ENCODE results near the gene SFXN5. TPM values are rescaled to one million over a fixed set of nuclear protein-coding genes. Genes with fewer than 3 reads are reported as not detected.

Gene SFXN5
- total RNA-seq, 1 experiment from 2014 or later, result 11.3 TPM

GRCh38 chr2:72994282-72994990, 77.1 kb downstream of the SFXN5 start:
- Mint-ChIP-seq H3K9me3 (ENCODE audit: low read depth, unreplicated experiment) (no peaks in the 10 kb centered on the region), H3K27ac (ENCODE audit: unreplicated experiment) (no peak overlapping the region), H3K27me3 (ENCODE audit: unreplicated experiment) (no peaks in the 10 kb centered on the region), H3K4me3 (ENCODE audit: low read depth, unreplicated experiment) (no peak overlapping the region), H3K4me1 (ENCODE audit: low read depth, unreplicated experiment) (no peaks in the 10 kb centered on the region), H3K36me3 (ENCODE audit: insufficient read depth, unreplicated experiment) (no peaks in the 10 kb centered on the region)
- TF ChIP-seq, protein P1, sequence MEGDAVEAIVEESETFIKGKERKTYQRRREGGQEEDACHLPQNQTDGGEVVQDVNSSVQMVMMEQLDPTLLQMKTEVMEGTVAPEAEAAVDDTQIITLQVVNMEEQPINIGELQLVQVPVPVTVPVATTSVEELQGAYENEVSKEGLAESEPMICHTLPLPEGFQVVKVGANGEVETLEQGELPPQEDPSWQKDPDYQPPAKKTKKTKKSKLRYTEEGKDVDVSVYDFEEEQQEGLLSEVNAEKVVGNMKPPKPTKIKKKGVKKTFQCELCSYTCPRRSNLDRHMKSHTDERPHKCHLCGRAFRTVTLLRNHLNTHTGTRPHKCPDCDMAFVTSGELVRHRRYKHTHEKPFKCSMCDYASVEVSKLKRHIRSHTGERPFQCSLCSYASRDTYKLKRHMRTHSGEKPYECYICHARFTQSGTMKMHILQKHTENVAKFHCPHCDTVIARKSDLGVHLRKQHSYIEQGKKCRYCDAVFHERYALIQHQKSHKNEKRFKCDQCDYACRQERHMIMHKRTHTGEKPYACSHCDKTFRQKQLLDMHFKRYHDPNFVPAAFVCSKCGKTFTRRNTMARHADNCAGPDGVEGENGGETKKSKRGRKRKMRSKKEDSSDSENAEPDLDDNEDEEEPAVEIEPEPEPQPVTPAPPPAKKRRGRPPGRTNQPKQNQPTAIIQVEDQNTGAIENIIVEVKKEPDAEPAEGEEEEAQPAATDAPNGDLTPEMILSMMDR (IDR thresholded peaks at IDR 0.05; ENCODE audit: unreplicated experiment), result no peak
- intact Hi-C loops (cut with micrococcal nuclease; ENCODE audit: unreplicated experiment), result loop anchor here (5.0 to 10.0 kb wide), 2 partner anchors 80 to 183 kb away; partner anchors contain the start of gene SFXN5
- CTCF ChIA-PET, result interaction anchor here (1.1 kb wide), 1 partner anchor 37 kb away, joined by 3 read pairs; no protein-coding TSS in a partner anchor
- no peak for DNase-seq
- BruUV-seq (replicated peaks), result no TSS peak

DNA sequence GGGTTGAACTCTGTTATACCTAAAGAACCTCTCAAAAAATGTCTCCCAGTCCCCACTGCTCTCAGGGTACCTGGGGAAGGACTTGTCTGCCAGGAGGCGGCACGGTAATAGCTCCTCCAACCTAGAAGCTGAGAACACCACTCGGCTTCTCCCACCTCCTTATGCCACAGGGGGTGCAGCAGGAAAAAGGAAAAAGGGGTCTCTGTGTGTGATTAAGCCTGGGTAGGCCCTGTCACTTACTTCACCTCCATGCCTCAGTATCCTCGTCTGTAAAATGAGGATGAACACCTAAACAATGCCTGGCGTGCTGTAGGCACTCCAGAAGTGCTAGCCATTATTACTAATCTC, 77.6 kb downstream of the SFXN5 start:
- Mint-ChIP-seq H3K9me3 (ENCODE audit: low read depth, unreplicated experiment) (no peaks in the 10 kb centered on the region), H3K4me1 (ENCODE audit: low read depth, unreplicated experiment) (no peaks in the 10 kb centered on the region), H3K27me3 (ENCODE audit: unreplicated experiment) (no peaks in the 10 kb centered on the region), H3K4me3 (ENCODE audit: low read depth, unreplicated experiment) (no peak overlapping the region), H3K27ac (ENCODE audit: unreplicated experiment) (no peak overlapping the region), H3K36me3 (ENCODE audit: insufficient read depth, unreplicated experiment) (no peaks in the 10 kb centered on the region)
- TF ChIP-seq, protein P1 (IDR thresholded peaks at IDR 0.05; ENCODE audit: unreplicated experiment), result no peak
- BruUV-seq (replicated peaks), result no TSS peak
- CTCF ChIA-PET, result interaction anchor here (1.1 kb wide), 1 partner anchor 37 kb away, joined by 3 read pairs; no protein-coding TSS in a partner anchor
- intact Hi-C loops (cut with micrococcal nuclease; ENCODE audit: unreplicated experiment), result loop anchor here (1.0 to 10.0 kb wide), 3 partner anchors 81 to 183 kb away; partner anchors contain the start of gene SFXN5
- no peak for DNase-seq

DNA sequence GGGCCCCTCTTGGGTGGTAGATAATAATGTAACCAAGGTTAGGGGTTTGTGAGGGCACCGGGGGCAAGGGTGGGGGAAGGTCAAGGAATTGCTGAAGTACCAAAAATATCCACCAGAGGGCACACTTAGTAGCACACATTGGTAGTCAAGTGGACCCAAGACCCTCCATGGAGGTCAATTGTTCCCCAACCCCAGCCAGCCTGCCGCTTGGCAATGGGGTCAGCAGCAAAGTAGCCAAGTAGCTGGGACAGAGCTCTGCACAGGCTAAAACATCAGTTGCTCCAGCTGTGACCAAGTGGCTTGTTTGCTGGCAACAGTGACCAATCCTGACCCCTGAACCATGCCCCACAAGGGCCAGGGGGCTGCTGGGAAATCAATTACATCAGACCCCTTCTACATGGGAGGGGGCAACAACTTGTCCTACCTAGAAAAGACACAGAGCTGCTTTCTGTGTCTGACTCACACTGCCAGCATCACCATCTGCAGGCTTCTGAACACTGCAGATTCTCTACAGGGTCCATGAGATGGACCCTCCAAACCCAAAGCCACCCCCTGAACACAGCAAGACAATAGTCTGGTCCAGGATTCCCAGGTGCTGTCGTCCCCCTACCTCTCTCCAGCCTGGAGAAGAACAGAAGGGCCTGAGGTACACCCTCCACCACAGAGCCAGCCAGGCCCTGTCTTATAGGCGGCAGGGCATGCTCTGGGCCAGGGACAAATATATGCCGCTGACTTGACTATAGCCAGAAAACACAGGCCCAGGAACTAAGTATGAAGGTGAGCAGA, 78.2 kb downstream of the SFXN5 start:
- DNase-seq, result peak; percentile 55
- Mint-ChIP-seq H3K9me3 (ENCODE audit: low read depth, unreplicated experiment) (no peaks in the 10 kb centered on the region), H3K4me1 (ENCODE audit: low read depth, unreplicated experiment) (no peaks in the 10 kb centered on the region), H3K27ac (ENCODE audit: unreplicated experiment) (no peak overlapping the region), H3K36me3 (ENCODE audit: insufficient read depth, unreplicated experiment) (no peaks in the 10 kb centered on the region), H3K4me3 (ENCODE audit: low read depth, unreplicated experiment) (no peak overlapping the region), H3K27me3 (ENCODE audit: unreplicated experiment) (no peaks in the 10 kb centered on the region)
- TF ChIP-seq, protein P1 (IDR thresholded peaks at IDR 0.05; ENCODE audit: unreplicated experiment), result peak; percentile 90
- no TSS peak for BruUV-seq (replicated peaks)
- CTCF ChIA-PET, result interaction anchor here (0.7 kb wide), 1 partner anchor 170 kb away, joined by 5 read pairs; no protein-coding TSS in a partner anchor
- intact Hi-C loops (cut with micrococcal nuclease; ENCODE audit: unreplicated experiment), result loop anchor here (1.0 to 10.0 kb wide), 3 partner anchors 81 to 184 kb away; partner anchors contain the start of gene SFXN5

DNA sequence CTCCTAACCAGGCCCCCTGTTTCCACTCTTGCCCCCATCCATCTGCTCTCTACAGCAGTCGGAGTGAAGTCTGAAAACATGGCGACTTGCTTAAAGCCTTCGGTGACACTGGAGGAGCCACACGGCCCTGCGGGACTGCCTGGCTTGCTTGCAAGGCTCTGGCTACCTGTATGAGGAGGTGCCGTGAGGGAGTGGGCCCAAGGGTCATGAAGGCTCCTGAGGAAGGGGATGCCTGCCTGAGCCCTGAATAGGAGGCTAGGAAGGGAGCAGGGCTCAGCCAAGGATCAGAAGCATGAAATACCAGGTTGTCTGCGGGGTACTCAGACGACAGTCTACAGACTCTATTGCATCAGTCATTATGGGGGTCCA, 78.8 kb downstream of the SFXN5 start:
- TF ChIP-seq, protein P1 (IDR thresholded peaks at IDR 0.05; ENCODE audit: unreplicated experiment), result no peak
- DNase-seq, result no peak
- Mint-ChIP-seq H3K36me3 (ENCODE audit: insufficient read depth, unreplicated experiment) (no peaks in the 10 kb centered on the region), H3K27ac (ENCODE audit: unreplicated experiment) (no peak overlapping the region), H3K27me3 (ENCODE audit: unreplicated experiment) (no peaks in the 10 kb centered on the region), H3K9me3 (ENCODE audit: low read depth, unreplicated experiment) (no peaks in the 10 kb centered on the region), H3K4me1 (ENCODE audit: low read depth, unreplicated experiment) (no peaks in the 10 kb centered on the region), H3K4me3 (ENCODE audit: low read depth, unreplicated experiment) (no peak overlapping the region)
- CTCF ChIA-PET, result interaction anchor here (0.5 to 1.4 kb wide), 3 partner anchors 137 to 171 kb away, joined by 4 to 5 read pairs (median 5); no protein-coding TSS in a partner anchor
- no TSS peak for BruUV-seq (replicated peaks)
- intact Hi-C loops (cut with micrococcal nuclease; ENCODE audit: unreplicated experiment), result loop anchor here (1.0 to 10.0 kb wide), 3 partner anchors 82 to 185 kb away; partner anchors contain the start of gene SFXN5
